Body of pancreas (tissue), 4 donors: Measurements from ENCODE around the gene CHCHD2.

ENCODE experiments used
- CTCF ChIP-seq, 7 experiments: fragments of 450-650 bp in 4 of 7; fragments of 200-600 bp in 3 of 7; sonication (generic) in 3 of 7; IDR thresholded peaks; one replicate each; pipeline ENCODE4 v1.5.1; 2016 to 2019; ENCODE audit warnings: antibody characterized with exemption in 7 of 7
- POLR2A ChIP-seq, 3 donors: fragments of 450-650 bp; IDR thresholded peaks; one replicate each; pipeline ENCODE4 v1.6.1; 2016; ENCODE audit warnings: antibody characterized with exemption in 3 of 3, mild to moderate bottlenecking in 2 of 3

GRCh38 chr7:56063500-56063881, 42.8 kb downstream of the CHCHD2 start:
- TF ChIP-seq CTCF (IDR thresholded peaks at IDR 0.05): no peak
- no peak for TF ChIP-seq POLR2A (IDR thresholded peaks at IDR 0.05)
